ENCODE measurements around the gene SMAD2.

The SMAD2 gene

GRCh38 chr18:47863041-47863440 is 67.4 kb downstream of the SMAD2 start:
- no peak for TF ChIP-seq CTCF (IDR thresholded peaks at IDR 0.05; ENCODE audit: low read length, missing control alignments)

GRCh38 chr18:47858607-47859006 is 71.9 kb downstream of the SMAD2 start:
- DNase-seq (ENCODE audit: low read depth), result no peak
- no peak for TF ChIP-seq CTCF (IDR thresholded peaks at IDR 0.05; ENCODE audit: low read length, missing control alignments)
- no peak overlapping the region for H3K4me3 ChIP-seq (replicated peaks; ENCODE audit: low read depth, low read length)

More at GRCh38 chr18:47863041-47863440, 67.4 kb downstream of the SMAD2 start:
- DNase-seq (ENCODE audit: low read depth), result peak; percentile 13
- no peak overlapping the region for H3K4me3 ChIP-seq (replicated peaks; ENCODE audit: low read depth, low read length)

GRCh38 chr18:47847635-47848034 is 82.8 kb downstream of the SMAD2 start:
- DNase-seq (ENCODE audit: low read depth), result peak; percentile 38
- no peak for TF ChIP-seq CTCF (IDR thresholded peaks at IDR 0.05; ENCODE audit: low read length, missing control alignments)

GRCh38 chr18:47846431-47846830 is 84.0 kb downstream of the SMAD2 start:
- no peak for TF ChIP-seq CTCF (IDR thresholded peaks at IDR 0.05; ENCODE audit: low read length, missing control alignments)
- no peak overlapping the region for H3K4me3 ChIP-seq (replicated peaks; ENCODE audit: low read depth, low read length)
- no peak for DNase-seq (ENCODE audit: low read depth)

More at GRCh38 chr18:47847635-47848034, 82.8 kb downstream of the SMAD2 start:
- H3K4me3 ChIP-seq (replicated peaks; ENCODE audit: low read depth, low read length), result no peak overlapping the region

- H3K4me3 ChIP-seq (replicated peaks; ENCODE audit: low read depth, low read length), result no peak overlapping the region
- no peak for TF ChIP-seq CTCF (IDR thresholded peaks at IDR 0.05; ENCODE audit: low read length, missing control alignments)
- DNase-seq (ENCODE audit: low read depth), result no peak
Observed at GRCh38 chr18:47844828-47845498, 85.5 kb downstream of the SMAD2 start.

- TF ChIP-seq CTCF (IDR thresholded peaks at IDR 0.05; ENCODE audit: low read length, missing control alignments), result no peak
- H3K4me3 ChIP-seq (replicated peaks; ENCODE audit: low read depth, low read length), result no peak overlapping the region
- DNase-seq (ENCODE audit: low read depth), result no peak
Observed at GRCh38 chr18:47842836-47843235, 87.6 kb downstream of the SMAD2 start.

- TF ChIP-seq CTCF (IDR thresholded peaks at IDR 0.05; ENCODE audit: low read length, missing control alignments), result no peak
- H3K4me3 ChIP-seq (replicated peaks; ENCODE audit: low read depth, low read length), result no peak overlapping the region
- DNase-seq (ENCODE audit: low read depth), result no peak
Observed at GRCh38 chr18:47838396-47838795, 92.1 kb downstream of the SMAD2 start.

Data from fibroblast of pulmonary artery (primary cell).